Mesenchymal stem cell (in vitro differentiated cells and primary cell): ENCODE data around the gene TBPL1.
"Not testable (repeated sequence)": the region's sequence is repeated elsewhere in the genome, so short reads cannot be mapped to it uniquely, and the experiment has no call there.

ENCODE experiments used
- DNase-seq: peaks from one replicate; pipeline ENCODE4 v3.0.0-alpha.2; 2013
- H2AFZ ChIP-seq: one replicate; pipeline ENCODE4 v1.6.1; 2013; ENCODE audit warnings: low read depth, mild to moderate bottlenecking, control low read depth, inconsistent platforms, low read length, moderate library complexity
- H2AK5ac ChIP-seq: 2 replicates; pipeline ENCODE4 v1.6.1; 2013; ENCODE audit warnings: low read length, moderate library complexity, mild to moderate bottlenecking, inconsistent platforms; ENCODE audit not compliant: severe bottlenecking
- H2BK120ac ChIP-seq: one replicate; pipeline ENCODE4 v1.6.1; 2013; ENCODE audit warnings: low read depth, mild to moderate bottlenecking, inconsistent platforms, low read length, moderate library complexity
- H2BK12ac ChIP-seq, 2 experiments: one replicate each; pipeline ENCODE4 v1.6.1; 2013; ENCODE audit warnings: inconsistent platforms in 2 of 2, low read length in 2 of 2, mild to moderate bottlenecking in 2 of 2, moderate library complexity in 2 of 2, control low read depth in 1 of 2
- H2BK15ac ChIP-seq: one replicate; pipeline ENCODE4 v1.6.1; 2013; ENCODE audit warnings: mild to moderate bottlenecking, low read depth, inconsistent platforms; ENCODE audit not compliant: poor library complexity, severe bottlenecking
- H2BK5ac ChIP-seq: 2 replicates; pipeline ENCODE4 v1.6.1; 2013; ENCODE audit warnings: low read depth, mild to moderate bottlenecking, low read length, control low read depth, inconsistent platforms; ENCODE audit not compliant: poor library complexity, severe bottlenecking
- H3K14ac ChIP-seq, 2 experiments: one replicate each; pipeline ENCODE4 v1.6.1; 2013; ENCODE audit warnings: inconsistent platforms in 2 of 2, low read length in 2 of 2, control low read depth in 1 of 2, mild to moderate bottlenecking in 1 of 2, moderate library complexity in 1 of 2
- H3K18ac ChIP-seq, 2 experiments: one replicate each; pipeline ENCODE4 v1.6.1; 2013; ENCODE audit warnings: inconsistent platforms in 2 of 2, low read length in 2 of 2, control low read depth in 1 of 2, low read depth in 1 of 2, mild to moderate bottlenecking in 1 of 2
- H3K23ac ChIP-seq, 2 experiments: one replicate each; pipeline ENCODE4 v1.6.1; 2013; ENCODE audit warnings: inconsistent platforms in 2 of 2, low read length in 2 of 2, mild to moderate bottlenecking in 2 of 2, moderate library complexity in 2 of 2, control low read depth in 1 of 2
- H3K27ac ChIP-seq: 2 replicates; pipeline ENCODE4 v1.5.1; 2013; ENCODE audit warnings: mild to moderate bottlenecking, moderate library complexity, low read length, control low read depth, inconsistent platforms; ENCODE audit not compliant: poor library complexity, severe bottlenecking
- H3K27me3 ChIP-seq, 2 experiments: 2 replicates each; pipeline versions ENCODE4 v1.6.1 to v1.7.0; 2013; ENCODE audit warnings: low read length in 2 of 2, mild to moderate bottlenecking in 2 of 2, moderate library complexity in 2 of 2, control low read depth in 1 of 2, inconsistent platforms in 1 of 2; ENCODE audit not compliant: control insufficient read depth in 1 of 2, insufficient read depth in 1 of 2
- H3K36me3 ChIP-seq, 2 experiments: 2 replicates each; pipeline versions ENCODE4 v1.6.1 to v1.7.0; 2013; ENCODE audit warnings: low read length in 2 of 2, control low read depth in 1 of 2, inconsistent platforms in 1 of 2, low read depth in 1 of 2, mild to moderate bottlenecking in 1 of 2; ENCODE audit not compliant: insufficient read depth in 2 of 2, control insufficient read depth in 1 of 2
- H3K4ac ChIP-seq, 2 experiments: one replicate each; pipeline ENCODE4 v1.6.1; 2013; ENCODE audit warnings: inconsistent platforms in 2 of 2, low read length in 2 of 2, mild to moderate bottlenecking in 2 of 2, moderate library complexity in 2 of 2, control low read depth in 1 of 2, low read depth in 1 of 2
- H3K4me1 ChIP-seq: 2 replicates; pipeline ENCODE4 v1.6.1; 2013; ENCODE audit warnings: low read depth, low read length, control low read depth; ENCODE audit not compliant: control insufficient read depth, insufficient read depth
- H3K4me2 ChIP-seq: 2 replicates; pipeline ENCODE4 v1.6.1; 2013; ENCODE audit warnings: low read length, mild to moderate bottlenecking, inconsistent platforms; ENCODE audit not compliant: poor library complexity, severe bottlenecking
- H3K4me3 ChIP-seq, 2 experiments: 2 replicates each; pipeline versions ENCODE4 v1.5.1 to v1.7.0; 2013; ENCODE audit warnings: low read length in 2 of 2, mild to moderate bottlenecking in 2 of 2, control low read depth in 1 of 2, low read depth in 1 of 2; ENCODE audit not compliant: insufficient read depth in 1 of 2
- H3K79me1 ChIP-seq: replicated peaks from 2 replicates; pipeline ENCODE4 v1.6.1; 2013; ENCODE audit warnings: mild to moderate bottlenecking, control low read depth, low read length, inconsistent platforms; ENCODE audit not compliant: poor library complexity, severe bottlenecking
- H3K9ac ChIP-seq: 2 replicates; pipeline ENCODE4 v1.7.0; 2013; ENCODE audit warnings: mild to moderate bottlenecking, low read length, moderate library complexity
- H3K9me3 ChIP-seq: 2 replicates; pipeline ENCODE4 v1.7.0; 2013; ENCODE audit warnings: mild to moderate bottlenecking, low read length; ENCODE audit not compliant: control insufficient read depth
- H4K8ac ChIP-seq: one replicate; pipeline ENCODE4 v1.6.1; 2013; ENCODE audit warnings: inconsistent platforms, mild to moderate bottlenecking, low read length, moderate library complexity
- H4K91ac ChIP-seq: one replicate; pipeline ENCODE4 v1.6.1; 2013; ENCODE audit warnings: mild to moderate bottlenecking, low read length, inconsistent platforms
- WGBS: methylation state at CpG from one replicate; pipeline ENCODE4 v1.1.7; 2013; ENCODE audit warnings: mixed read lengths; 5-methylcytosine and 5-hydroxymethylcytosine counted together

The TBPL1 gene

GRCh38 chr6:133967347-133967746 is 14.3 kb downstream of the TBPL1 start:
- H3K9ac ChIP-seq = peak overlapping the region; percentile 70
- H2AK5ac ChIP-seq = no peak overlapping the region
- H3K4ac ChIP-seq = no peak overlapping the region
- peaks cover 9% of the 10 kb centered on the region for H3K79me1 ChIP-seq
- H3K4me1 ChIP-seq = peaks cover 8% of the 10 kb centered on the region
- H3K4me3 ChIP-seq = no peak overlapping the region
- no peak overlapping the region for H3K27ac ChIP-seq
- no peak overlapping the region for H4K8ac ChIP-seq
- no peaks in the 10 kb centered on the region for H3K36me3 ChIP-seq
- H2AFZ ChIP-seq = no peak overlapping the region
- H2BK15ac ChIP-seq = no peak overlapping the region
- no peak overlapping the region for H3K18ac ChIP-seq
- H3K9me3 ChIP-seq = no peaks in the 10 kb centered on the region
- WGBS = 92% methylated on average over 2 of the region's 4 CpGs
- H2BK5ac ChIP-seq = no peak overlapping the region
- H2BK120ac ChIP-seq = no peak overlapping the region
- H3K27me3 ChIP-seq = no peaks in the 10 kb centered on the region
- H3K4me2 ChIP-seq = no peak overlapping the region
- DNase-seq = no peak
- H4K91ac ChIP-seq = no peak overlapping the region
- H3K23ac ChIP-seq = no peak overlapping the region
- no peak overlapping the region for H3K14ac ChIP-seq
- H2BK12ac ChIP-seq = no peak overlapping the region

GRCh38 chr6:133967835-133968234 is 14.8 kb downstream of the TBPL1 start:
- not testable (repeated sequence) for H3K9me3 ChIP-seq, H3K4ac ChIP-seq, H4K8ac ChIP-seq, H3K4me1 ChIP-seq, H3K23ac ChIP-seq, H2BK120ac ChIP-seq, H2AK5ac ChIP-seq, H2BK5ac ChIP-seq, H3K36me3 ChIP-seq, H3K27me3 ChIP-seq, H4K91ac ChIP-seq, H3K4me3 ChIP-seq, H3K4me2 ChIP-seq, H3K14ac ChIP-seq, H3K18ac ChIP-seq, H3K27ac ChIP-seq, H2BK12ac ChIP-seq, H2BK15ac ChIP-seq, H2AFZ ChIP-seq
- 66% methylated on average over 5 of the region's 8 CpGs for WGBS
- peaks cover 10% of the 10 kb centered on the region for H3K79me1 ChIP-seq
- peak overlapping the region; percentile 70 for H3K9ac ChIP-seq
- peak; percentile 71 for DNase-seq

- no peak overlapping the region for H3K14ac ChIP-seq
- peaks cover 5% of the 10 kb centered on the region for H3K4me1 ChIP-seq
- H2BK5ac ChIP-seq = no peak overlapping the region
- no peak overlapping the region for H3K9ac ChIP-seq
- H4K8ac ChIP-seq = no peak overlapping the region
- H3K4me3 ChIP-seq = no peak overlapping the region
- H3K23ac ChIP-seq = no peak overlapping the region
- DNase-seq = no peak
- H3K9me3 ChIP-seq = no peaks in the 10 kb centered on the region
- H3K4me2 ChIP-seq = no peak overlapping the region
- no peak overlapping the region for H2BK120ac ChIP-seq
- no peak overlapping the region for H2AK5ac ChIP-seq
- no peak overlapping the region for H3K18ac ChIP-seq
- no peak overlapping the region for H3K4ac ChIP-seq
- no peak overlapping the region for H4K91ac ChIP-seq
- no CpG with 5 or more reads among the region's 1 CpG for WGBS
- peaks cover 10% of the 10 kb centered on the region for H3K79me1 ChIP-seq
- H3K27me3 ChIP-seq = no peaks in the 10 kb centered on the region
- no peak overlapping the region for H2BK15ac ChIP-seq
- no peak overlapping the region for H2AFZ ChIP-seq
- H2BK12ac ChIP-seq = no peak overlapping the region
- H3K36me3 ChIP-seq = no peaks in the 10 kb centered on the region
- H3K27ac ChIP-seq = no peak overlapping the region
Observed at GRCh38 chr6:133969285-133969920, 16.4 kb downstream of the TBPL1 start.

- H2BK120ac ChIP-seq = no peak overlapping the region
- H4K91ac ChIP-seq = no peak overlapping the region
- no peak overlapping the region for H2BK15ac ChIP-seq
- H2AK5ac ChIP-seq = no peak overlapping the region
- H2BK12ac ChIP-seq = no peak overlapping the region
- DNase-seq = no peak
- H3K36me3 ChIP-seq = no peaks in the 10 kb centered on the region
- no peak overlapping the region for H3K14ac ChIP-seq
- H3K18ac ChIP-seq = no peak overlapping the region
- H3K4me1 ChIP-seq = peaks cover 5% of the 10 kb centered on the region
- no peak overlapping the region for H2AFZ ChIP-seq
- no peak overlapping the region for H4K8ac ChIP-seq
- no peak overlapping the region for H3K9ac ChIP-seq
- H3K4me3 ChIP-seq = no peak overlapping the region
- no peak overlapping the region for H3K4ac ChIP-seq
- H2BK5ac ChIP-seq = no peak overlapping the region
- H3K27me3 ChIP-seq = no peaks in the 10 kb centered on the region
- H3K27ac ChIP-seq = no peak overlapping the region
- H3K9me3 ChIP-seq = no peaks in the 10 kb centered on the region
- peaks cover 10% of the 10 kb centered on the region for H3K79me1 ChIP-seq
- WGBS = 100% methylated on average over 1 of the region's 2 CpGs
- H3K23ac ChIP-seq = no peak overlapping the region
- H3K4me2 ChIP-seq = no peak overlapping the region
Observed at GRCh38 chr6:133969921-133970295, 16.9 kb downstream of the TBPL1 start.
